ENCODE results near the gene TMEM191C.
"Not testable (repeated sequence)": the region's sequence is repeated elsewhere in the genome, so short reads cannot be mapped to it uniquely, and the experiment has no call there.

DNA sequence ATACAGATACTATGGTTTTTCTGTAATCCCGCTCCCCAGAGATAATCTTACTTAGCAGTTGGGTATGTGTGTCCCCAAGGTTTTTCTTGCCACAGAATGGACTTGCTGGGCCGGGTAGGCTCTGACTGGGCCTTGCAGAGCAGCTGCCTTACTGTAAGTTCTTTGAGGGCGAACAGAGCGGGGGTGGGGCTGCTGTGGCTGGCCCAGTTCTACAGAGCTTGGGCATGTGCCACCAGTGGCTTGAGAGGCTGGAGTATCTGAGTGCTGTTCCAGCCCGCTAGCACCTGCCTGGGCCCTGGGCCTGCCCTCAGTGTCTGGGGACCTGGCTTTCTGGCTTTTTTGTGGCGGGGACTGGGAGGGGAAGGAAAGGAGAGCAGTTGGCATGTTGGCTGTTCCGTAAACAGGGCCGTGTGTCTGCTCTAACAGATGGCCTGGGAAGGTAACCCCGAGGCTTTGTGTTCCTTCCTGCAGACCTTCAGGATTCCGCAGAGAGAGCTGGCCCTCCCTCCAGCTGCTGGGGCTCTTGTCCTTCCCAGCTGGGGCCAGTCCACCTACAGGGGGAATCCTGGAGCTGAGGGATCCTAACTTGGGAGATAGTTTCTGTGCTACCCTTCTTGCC lies 27.1 kb upstream of the TMEM191C start:
- TF ChIP-seq, protein P1, sequence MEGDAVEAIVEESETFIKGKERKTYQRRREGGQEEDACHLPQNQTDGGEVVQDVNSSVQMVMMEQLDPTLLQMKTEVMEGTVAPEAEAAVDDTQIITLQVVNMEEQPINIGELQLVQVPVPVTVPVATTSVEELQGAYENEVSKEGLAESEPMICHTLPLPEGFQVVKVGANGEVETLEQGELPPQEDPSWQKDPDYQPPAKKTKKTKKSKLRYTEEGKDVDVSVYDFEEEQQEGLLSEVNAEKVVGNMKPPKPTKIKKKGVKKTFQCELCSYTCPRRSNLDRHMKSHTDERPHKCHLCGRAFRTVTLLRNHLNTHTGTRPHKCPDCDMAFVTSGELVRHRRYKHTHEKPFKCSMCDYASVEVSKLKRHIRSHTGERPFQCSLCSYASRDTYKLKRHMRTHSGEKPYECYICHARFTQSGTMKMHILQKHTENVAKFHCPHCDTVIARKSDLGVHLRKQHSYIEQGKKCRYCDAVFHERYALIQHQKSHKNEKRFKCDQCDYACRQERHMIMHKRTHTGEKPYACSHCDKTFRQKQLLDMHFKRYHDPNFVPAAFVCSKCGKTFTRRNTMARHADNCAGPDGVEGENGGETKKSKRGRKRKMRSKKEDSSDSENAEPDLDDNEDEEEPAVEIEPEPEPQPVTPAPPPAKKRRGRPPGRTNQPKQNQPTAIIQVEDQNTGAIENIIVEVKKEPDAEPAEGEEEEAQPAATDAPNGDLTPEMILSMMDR (IDR thresholded peaks at IDR 0.05), result not testable (repeated sequence)
- TF ChIP-seq POLR2A (IDR thresholded peaks at IDR 0.05), result not testable (repeated sequence)
